GM12872 (cell line): ENCODE data around the gene NCKAP5.

Experiments used
- CTCF ChIP-seq: IDR thresholded peaks from 3 replicates; pipeline ENCODE4 v1.5.1; 2011; ENCODE audit warnings: low read depth, mild to moderate bottlenecking, low read length, moderate library complexity; ENCODE audit not compliant: insufficient read depth

NCKAP5 gene

GRCh38 chr2:133591164-133591563 is 22.9 kb upstream of the NCKAP5 start:
- no peak for TF ChIP-seq CTCF

- TF ChIP-seq CTCF: no peak
Measured at GRCh38 chr2:133589456-133589855, 21.2 kb upstream of the NCKAP5 start.

GRCh38 chr2:133588144-133588543 is 19.9 kb upstream of the NCKAP5 start:
- no peak for TF ChIP-seq CTCF

GRCh38 chr2:133586978-133587377 is 18.7 kb upstream of the NCKAP5 start:
- no peak for TF ChIP-seq CTCF

- peak; percentile 31; the same call in 2 of the 3 replicates for TF ChIP-seq CTCF
Measured at GRCh38 chr2:133581010-133581760, 12.9 kb upstream of the NCKAP5 start.

GRCh38 chr2:133579274-133579673 is 11.0 kb upstream of the NCKAP5 start:
- no peak for TF ChIP-seq CTCF

GRCh38 chr2:133576714-133577113 is 8.5 kb upstream of the NCKAP5 start:
- no peak for TF ChIP-seq CTCF

- no peak for TF ChIP-seq CTCF
Measured at GRCh38 chr2:133574620-133575019, 6.4 kb upstream of the NCKAP5 start.
